GM12891 (cell line): ENCODE data around the gene CMIP.

Source experiments
- PAX5 ChIP-seq: IDR thresholded peaks from 2 replicates; pipeline ENCODE4 v1.6.1; 2011; ENCODE audit warnings: low read length, moderate library complexity, mild to moderate bottlenecking; ENCODE audit not compliant: insufficient read depth, severe bottlenecking
- POLR2A ChIP-seq: IDR thresholded peaks from 2 replicates; pipeline ENCODE4 v1.6.1; 2011; ENCODE audit warnings: low read depth, low read length, control low read depth
- POLR2AphosphoS5 ChIP-seq: IDR thresholded peaks from 2 replicates; pipeline ENCODE4 v1.6.1; 2011; ENCODE audit warnings: low read depth, low read length, control low read depth
- POU2F2 ChIP-seq: IDR thresholded peaks from 2 replicates; pipeline ENCODE4 v1.6.1; 2011; ENCODE audit warnings: low read depth, mild to moderate bottlenecking, control low read depth, low read length, moderate library complexity
- SPI1 ChIP-seq: IDR thresholded peaks from 2 replicates; pipeline ENCODE4 v1.6.1; 2011; ENCODE audit warnings: low read depth, low read length, control low read depth
- TAF1 ChIP-seq: IDR thresholded peaks from 2 replicates; pipeline ENCODE4 v1.6.1; 2011; ENCODE audit warnings: low read depth, low read length, control low read depth

- TF ChIP-seq POLR2AphosphoS5 (no peak), SPI1 (no peak), POLR2A (no peak), TAF1 (no peak), PAX5 (no peak), POU2F2 (no peak)
Observed at GRCh38 chr16:81698310-81698641, 253.7 kb downstream of the CMIP start.
